ENCODE data around the gene C6orf15.

C6orf15 gene

GRCh38 chr6:31112478-31112877, at the start of gene C6orf15:
Gene C6orf15 (minus strand): TSS chr6:31112575. CDS start chr6:31112555, 20 bp downstream.
- DNase-seq = no peak

- DNase-seq = no peak
Measured at GRCh38 chr6:31161216-31162126, 49.1 kb upstream of the C6orf15 start.

DNA sequence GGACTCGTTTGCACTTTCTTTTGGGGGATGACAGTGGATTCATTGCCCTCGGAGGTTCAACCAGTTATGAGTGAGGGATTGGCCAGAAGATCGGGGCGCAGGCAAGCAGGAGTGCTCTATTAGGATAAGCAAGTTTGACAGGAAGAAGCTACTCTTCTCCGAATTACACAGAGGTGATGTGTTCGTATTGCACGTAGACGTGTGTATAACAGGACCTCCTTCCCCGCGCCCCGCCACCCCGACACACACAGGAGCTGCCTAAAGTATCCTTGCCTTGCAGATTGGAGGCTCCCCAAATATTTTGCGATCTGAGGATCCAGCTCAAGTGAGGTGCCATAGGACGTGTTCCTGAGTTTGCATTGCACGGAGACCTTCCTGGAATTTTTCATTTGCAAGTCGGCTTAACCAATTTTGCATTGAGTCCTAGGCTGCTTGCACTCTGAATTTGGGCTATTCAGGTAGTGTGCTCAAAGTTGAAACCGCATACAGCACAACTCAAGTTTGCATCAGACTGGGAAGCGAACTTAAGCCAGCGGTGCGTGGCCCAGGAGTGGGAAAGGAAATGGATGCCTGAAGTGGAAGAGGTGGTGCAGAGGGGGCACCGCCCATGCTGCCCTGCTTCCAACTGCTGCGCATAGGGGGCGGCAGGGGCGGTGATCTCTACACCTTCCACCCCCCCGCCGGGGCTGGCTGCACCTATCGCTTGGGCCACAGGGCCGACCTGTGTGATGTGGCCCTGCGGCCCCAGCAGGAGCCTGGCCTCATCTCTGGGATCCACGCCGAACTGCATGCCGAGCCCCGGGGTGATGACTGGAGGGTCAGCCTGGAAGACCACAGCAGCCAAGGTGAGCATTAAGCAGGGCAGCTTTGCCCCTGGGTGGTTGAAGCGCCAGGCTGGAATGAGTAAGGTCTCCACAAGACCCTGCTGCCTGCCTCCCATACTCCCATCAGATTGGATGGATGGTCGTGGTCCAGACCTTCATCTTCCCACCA, 46.8 kb upstream of the C6orf15 start:
- no peak for DNase-seq

GRCh38 chr6:31158140-31158862, 45.9 kb upstream of the C6orf15 start, which contains the start of gene TCF19:
Gene TCF19 (plus strand): TSS chr6:31158589. CDS start chr6:31159470, 881 bp downstream.
- DNase-seq = peak; percentile 99

GRCh38 chr6:31157513-31158139, 45.3 kb upstream of the C6orf15 start, which contains the start of gene CCHCR1:
Gene CCHCR1 (minus strand): TSS chr6:31157802. CDS start chr6:31157600, 202 bp downstream.
- DNase-seq = no peak

- no peak for DNase-seq
Measured at GRCh38 chr6:31156641-31157040, 44.3 kb upstream of the C6orf15 start.

DNA sequence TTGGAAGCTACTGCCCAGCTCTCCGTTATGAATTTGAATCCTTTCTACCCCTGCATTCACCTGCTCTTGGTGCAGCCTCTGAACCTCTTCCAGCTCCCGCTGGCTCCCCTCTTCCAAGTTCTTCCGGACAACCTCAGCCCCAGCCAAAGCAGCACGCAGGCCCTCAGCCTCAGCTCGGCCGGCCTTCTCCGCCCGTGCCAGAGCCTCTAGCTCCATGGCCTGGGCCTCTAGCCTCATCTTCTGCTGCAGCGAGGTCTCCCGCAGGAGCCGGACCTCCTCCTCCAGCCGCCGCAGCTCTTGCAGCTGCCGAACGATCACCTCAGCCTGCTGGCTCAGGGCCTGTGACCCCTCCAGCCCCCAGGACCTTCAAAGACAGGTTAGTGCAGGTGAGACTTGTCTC, 42.1 kb upstream of the C6orf15 start:
- no peak for DNase-seq

GRCh38 chr6:31152781-31153180, 40.4 kb upstream of the C6orf15 start:
- DNase-seq = no peak

DNA sequence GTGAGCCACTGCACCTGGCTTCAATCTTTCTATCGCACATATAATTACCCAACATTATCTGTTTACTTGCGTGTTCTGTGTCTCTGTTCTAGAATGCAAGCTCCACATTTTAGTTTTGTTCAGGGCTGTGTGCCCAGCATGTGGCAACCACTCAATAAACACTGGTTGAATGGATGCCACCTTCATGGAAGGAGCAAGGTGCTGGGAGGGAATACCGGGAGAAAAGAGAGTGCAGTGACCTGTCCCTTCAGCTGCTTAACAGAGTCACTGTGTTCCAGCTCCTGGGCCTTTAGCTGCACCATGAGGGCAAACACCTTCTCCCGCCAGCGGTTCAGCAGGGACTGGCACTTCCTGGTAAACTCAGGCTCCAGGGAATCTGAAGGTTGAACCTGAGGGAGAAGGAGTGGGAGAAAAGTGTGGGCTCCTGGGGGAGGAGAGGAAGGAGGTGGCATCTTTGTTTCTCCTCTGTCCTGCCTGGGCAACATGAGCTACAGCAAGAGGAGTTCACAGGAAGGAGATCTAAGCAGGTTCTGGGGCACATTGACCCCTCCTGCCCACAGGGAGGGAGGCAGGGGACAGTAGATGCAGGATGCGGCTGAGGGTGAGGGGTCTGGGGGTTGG, 37.6 kb upstream of the C6orf15 start:
- DNase-seq = no peak

GRCh38 chr6:31145386-31145785, 33.0 kb upstream of the C6orf15 start:
- no peak for DNase-seq

DNA sequence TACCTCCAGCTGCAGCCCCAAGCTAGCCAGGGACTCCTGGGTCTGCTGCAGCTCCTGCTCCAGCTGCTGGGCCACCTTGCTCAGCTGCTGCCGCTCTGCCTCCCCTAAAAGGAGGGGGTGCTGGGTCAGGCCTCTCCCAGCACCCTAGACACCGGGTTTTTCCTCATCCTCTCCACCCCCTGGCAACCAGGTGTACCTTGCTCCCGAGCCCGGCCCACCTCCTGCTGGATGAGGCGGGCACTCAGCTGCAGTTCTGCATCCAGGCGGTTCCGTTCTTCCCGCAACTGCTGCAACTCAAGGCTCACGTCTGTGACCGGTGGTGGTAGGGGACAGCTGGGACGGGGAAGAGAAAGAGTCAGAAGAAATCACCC, 32.6 kb upstream of the C6orf15 start:
- DNase-seq = no peak

GRCh38 chr6:31144296-31144969, 32.1 kb upstream of the C6orf15 start:
- DNase-seq = no peak

GRCh38 chr6:31143148-31143547, 30.8 kb upstream of the C6orf15 start:
- DNase-seq = no peak

- DNase-seq = no peak
Measured at GRCh38 chr6:31142361-31142761, 30.0 kb upstream of the C6orf15 start.

DNA sequence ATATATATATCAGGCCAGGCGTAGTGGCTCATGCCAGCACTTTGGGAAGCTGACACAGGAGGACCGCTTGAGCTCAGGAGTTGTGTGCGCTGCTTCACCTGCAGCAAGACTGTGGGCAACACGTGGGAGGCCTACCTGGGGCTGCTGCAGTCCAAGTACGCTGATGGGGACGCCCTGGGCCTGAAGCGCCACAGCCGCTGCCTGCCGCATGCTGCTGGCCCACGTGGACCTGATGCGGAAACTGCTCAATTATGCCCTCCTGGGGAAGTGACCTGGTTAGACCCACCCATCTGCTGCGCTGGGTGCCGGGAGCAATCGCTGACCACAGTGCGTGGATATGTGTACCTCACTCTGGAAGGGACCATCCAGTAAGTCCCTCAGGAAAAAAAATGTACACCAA, 28.3 kb upstream of the C6orf15 start:
- no peak for DNase-seq

DNA sequence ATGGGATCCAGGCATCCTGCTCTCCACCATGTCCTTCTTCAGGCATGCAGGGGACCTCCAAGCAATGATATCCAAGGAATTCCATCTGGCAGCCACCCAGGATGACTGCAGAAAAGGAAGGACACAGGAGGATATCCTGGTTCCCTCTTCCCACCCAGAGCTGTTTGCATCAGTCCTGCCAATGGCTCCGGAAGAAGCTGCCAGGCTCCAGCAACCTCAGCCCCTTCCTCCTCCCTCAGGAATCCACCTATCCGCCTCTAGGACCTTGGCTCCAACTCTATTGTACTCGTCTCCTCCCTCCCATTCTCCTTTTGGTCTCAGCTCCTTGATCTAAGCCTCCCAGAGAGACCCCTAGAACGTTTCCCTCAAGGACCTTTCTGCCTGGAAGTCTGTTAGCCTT, 27.2 kb upstream of the C6orf15 start:
- DNase-seq = no peak

- DNase-seq = no peak
Measured at GRCh38 chr6:31138982-31139381, 26.6 kb upstream of the C6orf15 start, which contains the start of gene PSORS1C2. Gene PSORS1C2 (minus strand): TSS chr6:31139066. CDS start chr6:31139026, 40 bp downstream.

DNA sequence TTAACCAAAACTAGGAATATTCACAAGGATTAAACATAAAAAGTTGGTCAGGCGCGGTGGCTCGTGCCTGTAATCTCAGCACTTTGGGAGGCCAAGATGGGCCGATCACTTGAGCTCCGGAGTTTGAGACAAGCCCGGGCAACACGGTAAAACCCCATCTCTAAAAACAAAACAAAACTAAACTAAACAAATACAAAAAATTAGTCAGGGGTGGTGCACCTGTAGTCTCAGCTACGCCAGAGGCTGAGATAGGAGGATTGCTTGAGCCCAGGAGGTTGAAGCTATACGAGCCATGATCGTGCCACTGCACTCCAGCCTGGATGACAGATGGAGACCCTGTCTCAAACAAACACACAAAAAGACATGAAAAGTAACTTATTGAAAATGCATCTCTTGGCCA, 23.3 kb upstream of the C6orf15 start:
- no peak for DNase-seq

GRCh38 chr6:31132806-31133205, 20.4 kb upstream of the C6orf15 start:
- no peak for DNase-seq

- no peak for DNase-seq
Measured at GRCh38 chr6:31131595-31131994, 19.2 kb upstream of the C6orf15 start.

DNA sequence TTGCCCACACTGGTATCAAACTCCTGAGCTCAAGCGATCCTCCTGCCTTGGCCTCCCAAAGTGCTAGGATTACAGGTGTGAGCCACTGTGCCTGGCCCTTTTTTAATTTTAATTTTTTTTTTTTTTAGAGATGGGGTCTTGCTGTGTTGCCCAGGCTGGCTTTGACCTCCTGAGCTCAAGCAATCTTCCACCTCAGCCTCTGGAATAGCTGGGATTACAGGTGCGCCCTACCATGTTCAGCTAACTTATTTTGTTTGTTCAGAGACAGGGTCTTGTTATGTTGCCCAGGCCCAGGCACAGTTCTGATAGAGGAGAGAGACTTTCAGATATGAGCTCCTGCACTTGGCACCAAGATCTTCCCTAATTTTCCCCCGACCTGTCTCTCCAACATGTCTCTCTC, 18.4 kb upstream of the C6orf15 start:
- DNase-seq = no peak
